DMS53 treated with DMSO at 0.1 percent for 48 hours (cell line): ENCODE data around the gene LRRC19.
A peak's percentile ranks its signal among the peaks of the same experiment; 100 is the strongest.

Experiments
- DNase-seq: peaks from one replicate; lab custom pipeline; 2025; ENCODE audit not compliant: unreplicated experiment; lab: John Stamatoyannopoulos, UW

LRRC19 gene, protein sequence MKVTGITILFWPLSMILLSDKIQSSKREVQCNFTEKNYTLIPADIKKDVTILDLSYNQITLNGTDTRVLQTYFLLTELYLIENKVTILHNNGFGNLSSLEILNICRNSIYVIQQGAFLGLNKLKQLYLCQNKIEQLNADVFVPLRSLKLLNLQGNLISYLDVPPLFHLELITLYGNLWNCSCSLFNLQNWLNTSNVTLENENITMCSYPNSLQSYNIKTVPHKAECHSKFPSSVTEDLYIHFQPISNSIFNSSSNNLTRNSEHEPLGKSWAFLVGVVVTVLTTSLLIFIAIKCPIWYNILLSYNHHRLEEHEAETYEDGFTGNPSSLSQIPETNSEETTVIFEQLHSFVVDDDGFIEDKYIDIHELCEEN

DNA sequence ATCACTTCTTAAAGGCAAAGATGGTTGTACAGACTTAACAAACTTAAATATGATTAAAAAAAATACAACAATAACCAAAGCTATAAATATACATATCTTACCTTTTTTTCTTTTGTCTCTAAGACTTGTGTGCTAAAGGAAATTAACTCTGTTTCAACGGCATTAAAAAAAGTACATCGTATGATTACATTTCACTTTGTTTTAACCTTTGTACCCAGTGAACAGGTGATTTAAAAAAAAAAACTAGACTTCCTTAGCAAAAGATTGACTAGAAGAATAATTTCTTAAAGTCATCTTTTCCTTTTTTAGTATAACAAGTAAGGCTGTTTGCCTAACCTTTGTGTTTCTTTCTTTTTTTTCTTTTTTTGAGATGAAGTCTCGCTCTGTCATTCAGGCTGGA, at the start of gene LRRC19:
LRRC19 (minus strand) TSS at position 182 of the 400 bp plus-strand sequence. CDS start 5,978 bp downstream, outside the sequence.
- DNase-seq: no peak

DNA sequence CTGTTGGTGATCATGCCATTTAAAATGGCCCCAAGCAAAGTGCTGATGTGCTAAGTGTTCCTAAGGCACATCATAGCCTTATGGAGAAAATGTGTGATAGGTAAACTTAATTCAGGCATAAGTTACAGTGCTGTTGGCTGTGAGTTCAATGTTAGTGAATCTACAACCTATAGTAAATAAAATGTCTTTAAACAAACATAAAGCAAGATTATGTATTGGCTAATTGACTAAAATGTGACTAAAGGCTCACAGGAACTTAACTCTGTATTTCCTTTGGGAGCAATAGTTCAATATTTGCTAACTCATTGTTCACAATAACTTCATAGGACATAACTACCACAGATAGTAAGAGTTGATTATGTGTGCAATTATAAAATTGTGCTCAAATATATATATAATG, 49.4 kb upstream of the LRRC19 start:
- no peak for DNase-seq

DNA sequence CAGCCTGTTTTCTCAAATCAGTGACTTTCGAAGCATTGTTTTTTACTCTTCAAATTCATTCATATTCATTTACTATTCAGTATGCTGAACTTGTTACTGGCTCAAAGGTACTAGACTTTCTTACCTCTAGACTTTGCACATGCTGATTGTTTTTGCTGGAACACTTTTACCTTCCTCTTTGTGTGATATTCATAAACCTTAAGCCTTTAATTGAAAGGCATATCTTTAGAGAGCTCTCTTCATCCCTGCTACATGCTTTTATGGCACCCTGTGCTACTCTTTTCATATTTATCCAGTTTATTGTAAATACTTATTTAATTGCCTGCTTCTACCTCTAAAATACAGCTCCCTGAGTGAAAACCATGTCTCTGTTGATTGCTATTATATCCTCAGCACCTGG, 48.7 kb upstream of the LRRC19 start:
- no peak for DNase-seq

DNA sequence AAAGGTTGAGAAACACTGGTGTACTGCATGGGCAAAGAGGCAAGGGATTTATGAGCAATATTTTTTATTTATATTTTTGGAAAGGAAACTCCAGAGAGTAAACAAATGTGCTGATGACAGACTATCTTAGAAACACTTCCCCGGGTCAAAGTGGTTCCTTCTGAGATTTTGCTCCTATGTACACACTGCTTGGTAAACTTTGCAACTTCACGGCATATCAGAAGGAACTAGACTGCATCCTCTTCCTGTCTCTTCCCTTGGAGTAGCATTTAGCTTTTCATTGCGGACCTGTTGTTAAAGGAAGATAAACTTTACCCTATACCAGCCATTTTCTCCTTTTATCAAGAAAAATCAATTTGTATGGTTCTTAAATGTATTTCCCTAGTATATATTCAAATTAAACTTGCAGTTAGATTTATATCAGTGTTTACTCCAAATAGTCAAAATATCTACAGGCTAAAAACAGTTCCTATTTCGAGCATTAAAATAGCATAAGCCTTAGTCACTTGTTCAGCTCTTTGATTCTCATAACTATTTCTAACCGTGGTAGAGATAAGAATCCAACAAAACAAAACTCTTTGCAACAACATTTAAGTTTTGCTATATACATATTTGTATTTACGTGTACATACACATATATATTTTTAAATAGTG, 48.0 kb upstream of the LRRC19 start:
- no peak for DNase-seq

DNA sequence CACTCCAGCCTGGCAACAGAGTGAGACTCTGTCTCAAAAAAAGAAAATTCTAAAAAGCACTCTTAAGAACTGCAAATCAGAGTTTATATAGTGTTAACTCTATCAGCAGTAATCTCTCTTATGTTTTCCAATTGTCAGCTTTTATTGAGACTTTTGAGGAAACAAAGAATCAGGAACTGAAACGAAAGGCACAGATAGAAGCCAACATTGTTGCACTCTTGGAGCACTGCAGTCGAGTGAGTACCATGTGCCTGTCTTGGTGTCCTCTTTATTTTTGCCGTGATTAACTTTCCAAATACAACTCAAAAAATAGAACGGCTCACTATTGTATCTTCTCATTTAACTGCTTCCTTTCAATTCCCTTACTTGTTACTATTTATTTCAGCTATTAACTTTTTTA, 41.7 kb upstream of the LRRC19 start:
- DNase-seq: no peak

DNA sequence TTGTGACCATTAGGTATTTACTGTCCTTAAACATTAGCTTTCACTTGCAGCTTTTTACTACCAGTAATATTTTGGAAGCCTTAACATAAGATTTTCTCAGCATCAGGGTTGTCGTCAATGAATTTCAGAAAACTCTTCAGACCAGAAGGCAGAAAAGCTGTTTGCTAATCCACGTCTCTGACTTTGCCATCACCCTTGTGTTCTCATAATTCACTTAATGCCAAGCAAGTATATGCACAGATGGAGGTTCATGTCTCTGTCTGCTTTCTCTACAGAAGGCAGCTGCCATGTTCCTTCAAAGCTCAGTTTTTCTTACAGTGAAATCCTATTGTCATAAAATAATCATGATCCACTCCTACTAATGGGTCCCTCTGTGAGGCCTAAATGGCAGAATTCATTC, 37.7 kb upstream of the LRRC19 start:
- DNase-seq: no peak

DNA sequence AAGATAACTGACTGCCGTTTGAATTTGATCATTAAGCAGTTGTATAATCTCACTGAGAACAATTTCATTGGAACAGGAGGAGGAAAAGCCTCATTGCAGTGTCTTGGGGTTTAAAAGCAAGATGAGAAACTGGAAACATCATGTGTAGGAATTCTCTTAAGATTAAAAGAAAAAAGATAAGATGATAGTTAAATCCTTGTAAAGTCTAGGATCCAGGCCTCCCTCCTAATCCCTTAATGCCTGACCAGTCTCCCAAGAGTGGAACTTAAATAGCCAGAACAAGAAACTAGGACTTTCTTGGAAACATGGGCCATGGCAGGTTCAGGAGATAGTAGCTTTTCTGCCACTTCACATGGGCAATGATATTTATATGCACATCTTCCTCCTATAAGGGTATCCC, 37.0 kb upstream of the LRRC19 start:
- DNase-seq: no peak

DNA sequence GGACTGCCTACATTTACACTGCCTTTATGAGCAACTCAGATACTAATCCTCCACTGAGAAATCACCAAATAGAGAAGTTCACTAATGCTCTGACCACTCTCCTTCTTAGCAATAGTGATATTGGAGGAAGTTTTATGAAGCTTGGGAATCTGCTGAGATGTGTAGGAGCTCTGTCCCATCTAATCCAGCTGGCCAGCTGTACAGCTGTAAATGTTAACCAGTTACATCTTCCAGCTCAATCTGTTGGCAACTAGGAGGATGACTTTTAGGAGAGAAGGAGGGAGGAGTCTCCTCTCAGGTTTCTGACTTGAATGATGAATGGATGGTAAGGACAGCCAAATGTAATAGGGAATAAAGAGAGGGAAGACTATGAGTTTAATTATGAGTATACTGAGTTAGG, 36.3 kb upstream of the LRRC19 start:
- DNase-seq: no peak

DNA sequence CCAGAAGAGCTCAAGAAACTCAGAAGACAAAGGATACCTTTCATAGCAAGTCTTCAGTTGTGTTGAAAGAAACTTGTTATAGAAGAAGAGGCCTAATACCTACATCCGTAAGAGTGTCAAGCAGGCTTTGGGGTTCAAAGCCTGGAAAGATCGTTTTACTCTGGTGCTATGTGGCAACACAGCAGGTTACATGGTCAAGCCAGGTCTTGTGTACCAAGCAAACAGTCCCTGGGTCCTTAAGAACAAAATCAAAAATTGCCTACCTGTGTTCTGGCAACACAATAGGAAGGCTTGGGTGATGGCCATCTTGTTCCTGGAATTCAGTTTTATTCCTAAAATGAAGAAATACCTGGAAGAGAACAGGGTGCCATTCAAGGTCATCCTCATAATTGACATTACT, 32.0 kb upstream of the LRRC19 start:
- no peak for DNase-seq

DNA sequence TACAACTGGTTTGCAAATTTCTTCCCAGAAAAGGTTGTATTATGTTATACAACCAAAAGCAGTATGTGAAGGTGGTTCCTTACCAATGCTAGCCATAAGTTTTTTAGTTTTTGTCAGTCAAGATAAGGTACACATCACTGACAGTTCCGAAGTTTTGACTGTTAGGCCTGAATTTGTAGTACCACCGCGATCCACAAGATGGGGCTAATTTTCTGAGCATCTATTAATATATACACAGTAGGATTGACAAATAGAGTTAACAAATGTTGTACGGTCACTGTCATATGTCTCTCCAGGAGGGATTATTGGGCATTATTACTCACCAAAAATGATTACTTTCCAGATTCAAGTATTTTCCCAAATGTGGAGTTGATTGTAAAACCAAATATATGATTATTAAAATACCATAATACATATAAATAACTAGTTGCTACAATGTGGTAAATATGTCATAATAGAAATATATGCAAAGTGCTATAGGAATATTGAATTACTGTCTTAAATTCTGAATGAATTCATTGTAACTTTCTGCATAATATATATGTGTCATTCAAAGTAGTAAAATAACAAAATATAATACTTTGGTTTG, 28.4 kb upstream of the LRRC19 start:
- DNase-seq: peak; percentile 38

DNA sequence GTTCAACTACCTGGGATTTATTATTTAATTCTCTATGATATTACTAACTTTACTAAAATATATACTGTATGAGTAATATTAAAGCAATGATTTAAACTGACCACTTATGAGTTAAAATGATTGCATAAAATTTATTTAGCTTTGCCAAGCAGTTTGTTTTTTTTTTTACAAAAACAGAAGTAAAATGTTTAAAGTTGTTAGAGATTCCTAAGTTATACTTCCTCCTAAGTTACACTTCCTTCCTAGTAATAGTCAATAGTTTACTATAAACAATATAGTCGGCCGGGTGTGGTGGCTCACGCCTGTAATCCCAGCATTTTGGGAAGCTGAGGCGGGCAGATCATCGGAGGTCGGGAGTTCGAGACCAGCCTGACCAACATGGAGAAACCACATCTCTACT, 23.7 kb upstream of the LRRC19 start:
- DNase-seq: no peak

DNA sequence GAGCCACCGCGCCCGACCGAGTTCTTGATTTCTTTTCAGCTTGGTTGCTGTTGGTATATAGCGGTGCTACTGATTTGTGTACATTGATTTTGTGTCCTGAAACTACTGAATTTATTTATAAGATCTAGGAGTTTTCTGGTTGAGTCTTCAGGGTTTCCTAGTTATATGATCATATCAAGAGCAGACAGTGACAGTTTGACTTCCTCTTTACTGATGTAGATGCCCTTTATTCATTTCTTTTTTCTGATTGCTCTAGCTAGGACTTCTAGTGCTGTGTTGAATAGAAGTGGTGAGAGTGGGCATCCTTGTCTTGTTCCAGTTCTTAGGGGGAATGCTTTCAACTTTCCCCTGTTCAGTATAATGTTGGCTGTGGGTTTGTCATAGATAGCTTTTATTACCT, 17.4 kb upstream of the LRRC19 start:
- no peak for DNase-seq

DNA sequence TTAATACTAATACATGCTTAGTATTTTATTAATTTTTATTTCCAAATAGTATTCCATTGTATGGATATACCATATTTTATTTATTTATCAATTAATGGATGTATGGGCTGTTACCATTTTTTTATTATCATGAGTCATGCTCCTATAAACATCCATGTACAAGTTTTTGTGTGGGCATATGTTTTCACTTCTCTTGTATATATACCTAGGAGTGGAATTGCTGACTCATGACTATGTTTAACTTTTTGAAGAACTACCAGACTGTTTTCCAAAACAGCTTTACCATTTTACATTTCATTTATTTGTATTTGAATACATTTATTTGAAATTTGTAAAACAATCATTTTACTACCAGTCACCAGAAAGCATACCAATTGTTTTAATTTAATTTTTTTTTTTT, 14.1 kb upstream of the LRRC19 start:
- DNase-seq: no peak

DNA sequence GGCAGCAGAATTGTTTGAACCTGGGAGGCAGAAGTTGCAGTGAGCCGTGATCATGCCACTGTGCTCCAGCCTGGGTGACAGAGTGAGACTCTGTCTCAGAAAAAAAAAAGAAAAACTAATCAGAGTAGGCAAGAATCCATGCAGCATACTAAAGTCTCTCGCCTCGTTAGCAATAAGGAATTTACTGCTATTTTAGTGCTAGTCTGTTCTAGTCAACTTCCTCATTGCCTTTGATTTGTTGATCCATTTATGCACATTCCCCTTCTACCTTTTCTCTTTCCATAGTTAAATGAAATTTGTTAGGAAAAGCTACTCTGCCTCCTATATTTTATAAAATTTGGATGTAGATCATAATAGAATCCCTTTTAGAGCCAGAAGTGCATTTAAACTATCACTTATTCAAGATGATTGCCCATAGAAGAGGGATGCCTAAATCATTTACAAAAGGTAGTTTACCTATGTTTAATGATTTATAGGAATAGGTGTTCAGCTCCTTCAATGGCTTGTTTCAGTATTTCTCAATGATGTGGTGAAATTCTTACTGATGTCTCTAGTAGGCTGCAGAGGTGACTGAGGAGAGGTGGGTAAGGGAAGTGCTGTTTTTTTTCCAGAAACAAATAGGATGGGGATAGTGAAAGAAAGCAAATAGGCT, 1.9 kb downstream of the LRRC19 start:
- no peak for DNase-seq

DNA sequence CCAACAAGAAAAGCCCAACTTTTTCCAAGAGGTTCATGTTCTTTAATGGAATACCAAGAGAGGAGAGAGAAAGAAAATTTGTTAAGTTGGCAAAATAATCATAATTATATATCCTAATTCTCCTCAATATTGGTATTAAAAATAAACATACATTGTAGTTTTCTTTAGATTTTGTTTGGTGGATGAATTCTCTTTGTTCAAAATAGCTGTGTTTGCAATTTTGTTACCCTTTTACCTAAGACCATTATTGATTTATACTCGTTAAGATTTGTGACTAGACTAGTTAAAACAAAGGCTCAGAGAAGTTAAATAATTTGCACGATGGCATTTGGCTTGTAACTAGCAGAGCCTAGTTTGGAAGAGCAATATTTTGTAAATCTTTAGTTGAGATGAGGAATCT, 9.7 kb downstream of the LRRC19 start:
- no peak for DNase-seq

DNA sequence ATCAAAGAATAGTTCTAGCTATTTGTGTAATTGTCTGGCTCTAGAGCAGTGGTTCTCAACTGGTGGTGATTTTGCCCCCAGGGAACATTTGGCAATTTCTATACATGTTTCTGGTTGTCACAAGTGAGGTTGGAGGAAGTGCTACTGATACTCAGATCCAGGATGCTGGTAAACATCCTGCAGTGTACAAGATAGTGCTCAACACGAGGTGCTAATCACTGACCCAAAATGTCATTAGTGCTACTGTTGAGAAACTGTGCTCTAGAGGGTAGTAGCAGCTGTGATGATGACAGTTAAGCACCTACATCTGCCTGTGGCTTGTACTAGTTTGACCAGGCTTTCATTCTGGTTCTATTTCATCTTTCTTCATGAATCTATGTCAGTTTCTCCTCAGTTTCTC, 22.1 kb downstream of the LRRC19 start:
- no peak for DNase-seq

DNA sequence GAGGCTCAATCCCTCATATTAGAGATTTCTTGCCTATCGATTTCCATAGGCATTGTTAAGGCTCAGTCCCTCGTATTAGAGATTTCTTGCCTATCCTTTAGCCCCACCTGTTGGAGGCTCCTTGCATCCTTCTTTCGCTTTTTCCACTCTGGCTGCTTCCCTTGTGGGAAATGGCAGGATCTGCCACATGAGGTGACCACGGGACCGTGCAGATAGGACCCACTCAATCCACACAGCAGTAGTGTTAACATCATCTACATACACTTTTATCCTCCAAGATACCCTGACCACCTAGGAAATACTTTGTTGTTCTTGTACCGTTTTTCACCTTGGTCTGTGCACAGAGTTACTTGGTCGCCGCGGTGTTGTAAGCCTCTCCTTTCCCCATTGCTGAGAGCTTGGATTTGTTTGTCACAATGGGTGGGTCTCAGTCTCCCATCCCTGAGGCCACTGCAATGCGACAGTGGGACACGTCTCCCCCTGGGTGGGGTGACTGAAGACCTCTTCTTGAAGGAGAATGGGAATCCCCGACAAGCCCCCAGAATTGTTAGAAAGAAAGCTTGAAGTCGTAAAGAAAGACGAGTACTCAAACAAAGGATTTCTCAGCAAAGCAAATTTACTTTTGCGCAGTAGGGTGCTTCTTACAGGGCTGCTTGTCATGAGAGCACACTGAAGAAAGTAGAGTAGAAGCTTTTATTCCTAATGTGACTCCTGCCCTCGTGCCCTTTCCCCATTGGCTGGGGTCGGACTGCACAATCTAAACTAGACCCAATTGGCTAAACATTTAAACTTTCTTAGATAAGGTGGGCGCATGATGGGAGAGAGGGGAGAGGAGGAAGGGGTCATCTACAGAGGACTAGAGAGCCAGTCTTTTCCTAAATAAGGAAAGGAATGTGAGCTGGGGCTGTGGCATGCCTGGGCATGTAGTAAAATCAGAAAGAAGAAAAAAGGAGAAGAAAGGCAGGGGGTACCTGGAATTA, 29.5 kb downstream of the LRRC19 start:
- no peak for DNase-seq

DNA sequence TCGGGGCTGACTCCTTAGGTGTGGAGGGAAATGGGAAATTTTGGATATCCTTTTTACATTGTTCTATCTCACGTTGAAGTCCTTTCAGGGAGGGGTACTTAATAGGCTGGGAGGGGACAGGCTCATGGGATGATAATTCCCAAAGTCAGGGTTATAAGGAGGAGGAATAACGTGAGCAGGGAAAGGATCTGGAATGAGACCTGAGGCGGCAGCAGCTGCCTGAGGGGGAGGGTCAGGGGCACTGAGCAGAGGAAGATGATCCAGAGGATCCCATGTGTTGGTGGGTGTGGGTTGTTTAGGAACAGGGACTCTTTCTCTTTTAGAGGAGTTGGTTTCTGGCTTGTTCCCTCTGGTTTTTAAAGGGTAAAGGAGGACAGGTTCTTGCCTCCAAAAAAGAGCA, 30.5 kb downstream of the LRRC19 start:
- DNase-seq: no peak

DNA sequence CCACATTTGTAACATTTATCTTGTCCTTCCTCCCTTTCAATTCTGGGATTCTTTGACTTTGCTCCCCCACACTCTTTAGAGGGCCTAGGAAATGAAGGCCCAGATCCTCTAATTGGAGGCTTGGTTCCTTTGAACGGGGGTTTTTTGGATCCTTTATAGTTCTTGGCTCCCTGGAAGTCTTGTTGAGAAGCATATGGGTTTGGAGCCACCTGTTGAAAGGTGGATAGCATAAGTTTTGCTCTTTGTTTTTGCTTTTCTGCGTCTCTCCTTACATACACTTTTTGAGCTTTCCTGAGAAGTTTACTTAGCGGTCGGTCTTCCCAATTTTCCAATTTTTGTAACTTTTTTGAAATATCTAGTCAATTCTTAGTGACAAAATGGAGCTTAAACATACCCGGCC, 31.5 kb downstream of the LRRC19 start:
- DNase-seq: no peak

DNA sequence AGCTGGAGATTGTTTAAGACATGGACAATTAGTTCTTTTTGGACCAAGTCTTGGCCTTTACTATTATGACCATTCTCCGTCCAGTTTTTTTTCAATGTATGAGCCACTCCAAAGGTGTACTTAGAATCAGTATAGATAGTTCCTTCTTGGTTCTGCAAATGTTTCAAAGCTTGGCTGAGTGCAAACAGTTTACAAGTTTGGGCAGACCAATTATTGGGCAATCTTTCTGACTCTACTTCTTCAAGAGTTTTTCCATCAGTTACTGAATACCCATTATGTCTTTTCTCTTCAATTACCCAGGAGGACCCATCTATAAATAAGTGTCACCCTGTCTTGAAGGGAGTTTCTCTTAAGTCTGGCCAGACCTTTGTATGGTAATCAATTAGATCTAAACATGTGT, 33.8 kb downstream of the LRRC19 start:
- DNase-seq: no peak

DNA sequence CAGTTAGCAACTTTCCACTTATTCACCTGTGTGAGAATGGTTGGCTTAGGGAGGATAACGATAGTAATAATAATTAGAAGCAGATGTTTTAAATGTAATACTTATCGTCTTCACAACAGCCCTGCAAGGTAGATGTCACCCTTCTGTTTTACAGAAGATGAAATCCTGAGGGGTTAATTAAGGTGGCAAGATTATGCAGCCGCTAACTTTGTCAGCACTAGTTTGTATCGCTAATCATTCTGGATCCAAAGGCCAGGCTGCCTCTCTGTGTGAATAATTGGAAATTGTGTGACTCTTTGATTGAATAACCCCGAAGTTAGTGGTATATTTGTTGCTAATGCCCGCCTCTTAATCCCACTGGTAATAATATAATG, 48.6 kb downstream of the LRRC19 start:
- no peak for DNase-seq
